CD14-positive monocyte (primary cell): ENCODE results near the gene MAP2K6. TPM values are rescaled to one million over a fixed set of nuclear protein-coding genes. Genes with fewer than 3 reads are reported as not detected.

ENCODE experiments used
- DNase-seq, 3 donors: peaks; one replicate each; pipeline ENCODE4 v3.0.0-alpha.2; 2011 to 2022
- H2AFZ ChIP-seq: 2 replicates; pipeline ENCODE4 v1.6.0; 2012; ENCODE audit warnings: mild to moderate bottlenecking, low read depth, low read length, inconsistent platforms; ENCODE audit not compliant: insufficient read depth, poor library complexity, severe bottlenecking
- H3K27ac ChIP-seq, 2 donors: 1 replicate in 1 of 2; 2 replicates in 1 of 2; pipeline ENCODE4 v1.5.1; 2012 to 2013; ENCODE audit warnings: low read length in 2 of 2, control low read depth in 1 of 2, inconsistent platforms in 1 of 2, low read depth in 1 of 2, mild to moderate bottlenecking in 1 of 2
- H3K27me3 ChIP-seq, 2 donors: one replicate each; pipeline versions ENCODE4 v1.6.0 to v1.6.1; 2011 to 2013; ENCODE audit warnings: low read length in 2 of 2; ENCODE audit not compliant: control insufficient read depth in 2 of 2, insufficient read depth in 2 of 2
- H3K36me3 ChIP-seq, 2 donors: replicated peaks in 1 of 2; 1 replicate in 1 of 2; 2 replicates in 1 of 2; pipeline versions ENCODE4 v1.5.1 to v1.6.1; 2012 to 2013; ENCODE audit warnings: low read length in 2 of 2, control low read depth in 1 of 2, inconsistent platforms in 1 of 2, mild to moderate bottlenecking in 1 of 2; ENCODE audit not compliant: insufficient read depth in 2 of 2, control insufficient read depth in 1 of 2
- H3K4me1 ChIP-seq, 2 donors: 1 replicate in 1 of 2; 2 replicates in 1 of 2; pipeline versions ENCODE4 v1.5.1 to v1.6.1; 2012 to 2013; ENCODE audit warnings: low read length in 2 of 2, control low read depth in 1 of 2, inconsistent platforms in 1 of 2, mild to moderate bottlenecking in 1 of 2, moderate library complexity in 1 of 2; ENCODE audit not compliant: insufficient read depth in 2 of 2, control insufficient read depth in 1 of 2
- H3K4me2 ChIP-seq: replicated peaks from 2 replicates; pipeline ENCODE3; 2012; ENCODE audit warnings: low read length, moderate library complexity, mild to moderate bottlenecking; ENCODE audit not compliant: poor library complexity, severe bottlenecking; ENCODE audit errors: extremely low read depth
- H3K4me3 ChIP-seq, 3 experiments: fragments of 200-600 bp in 1 of 3; sonication (generic) in 1 of 3; replicated peaks in 1 of 3; 1 replicate in 2 of 3; 2 replicates in 1 of 3; pipeline ENCODE4 v1.5.1; 2011 to 2013; ENCODE audit warnings: low read length in 3 of 3, mild to moderate bottlenecking in 3 of 3, control low read depth in 2 of 3, low read depth in 2 of 3, inconsistent platforms in 1 of 3, moderate library complexity in 1 of 3
- H3K79me2 ChIP-seq: 2 replicates; pipeline ENCODE4 v1.6.0; 2012; ENCODE audit warnings: mild to moderate bottlenecking, control low read depth, inconsistent platforms, low read length, moderate library complexity; ENCODE audit not compliant: insufficient read depth
- H3K9ac ChIP-seq: 2 replicates; pipeline ENCODE4 v1.6.0; 2017; ENCODE audit warnings: low read length, mild to moderate bottlenecking; ENCODE audit not compliant: insufficient read depth, poor library complexity, severe bottlenecking
- H3K9me3 ChIP-seq, 2 donors: replicated peaks in 1 of 2; 1 replicate in 1 of 2; 2 replicates in 1 of 2; pipeline versions ENCODE4 v1.5.1 to v1.6.1; 2012 to 2013; ENCODE audit warnings: low read length in 2 of 2, control low read depth in 1 of 2; ENCODE audit not compliant: control insufficient read depth in 1 of 2, insufficient read depth in 1 of 2
- H4K20me1 ChIP-seq: 2 replicates; pipeline ENCODE4 v1.6.0; 2012; ENCODE audit warnings: mild to moderate bottlenecking, low read length, control low read depth, moderate library complexity; ENCODE audit not compliant: insufficient read depth
- H3K27ac Mint-ChIP-seq, 7 donors: one replicate each; pipeline ENCODE4 v1.8.0; 2020; ENCODE audit warnings: mild to moderate bottlenecking in 7 of 7, mixed read lengths in 7 of 7, moderate library complexity in 6 of 7, inconsistent platforms in 2 of 7
- H3K27me3 Mint-ChIP-seq, 3 donors: one replicate each; pipeline ENCODE4 v1.8.0; 2021 to 2022; ENCODE audit warnings: low read depth in 3 of 3, mild to moderate bottlenecking in 3 of 3, mixed read lengths in 3 of 3, moderate library complexity in 3 of 3, inconsistent platforms in 1 of 3
- H3K36me3 Mint-ChIP-seq, 2 donors: one replicate each; pipeline ENCODE4 v1.8.0; 2020; ENCODE audit warnings: mixed read lengths in 2 of 2, inconsistent platforms in 1 of 2, mild to moderate bottlenecking in 1 of 2
- H3K4me1 Mint-ChIP-seq: one replicate; pipeline ENCODE4 v1.8.0; 2020; ENCODE audit warnings: mild to moderate bottlenecking, mixed read lengths
- H3K4me3 Mint-ChIP-seq, 2 donors: one replicate each; pipeline ENCODE4 v1.8.0; 2020; ENCODE audit warnings: mild to moderate bottlenecking in 2 of 2, mixed read lengths in 2 of 2, moderate library complexity in 1 of 2
- H3K9me3 Mint-ChIP-seq, 7 donors: one replicate each; pipeline ENCODE4 v1.8.0; 2020 to 2022; ENCODE audit warnings: mixed read lengths in 7 of 7, mild to moderate bottlenecking in 6 of 7, moderate library complexity in 6 of 7, inconsistent platforms in 2 of 7
- CTCF ChIP-seq: fragments of 200-600 bp; IDR thresholded peaks from one replicate; pipeline ENCODE4 v1.8.0; 2022; ENCODE audit warnings: antibody characterized with exemption, mild to moderate bottlenecking
- WGBS: methylation state at CpG from one replicate; pipeline ENCODE4 v1.1.5; 2013; ENCODE audit warnings: missing lambda C conversion rate; ENCODE audit not compliant: insufficient coverage; 5-methylcytosine and 5-hydroxymethylcytosine counted together
- intact Hi-C, 2 donors: fragments of 100-400 bp; cut with micrococcal nuclease; formaldehyde crosslinking; loops; one replicate each; pipeline versions ENCODE4 v1.15.0 to v1.15.1; 2023
- polyA plus RNA-seq, 3 donors: library from polyadenylated mRNA; depleted of rRNA in 1 of 3; unstranded in 2 of 3; stranded (reverse) in 1 of 3; fragments of 300-500 nt in 2 of 3; fragments of >200 nt in 1 of 3; fragmentation: Illumina TruSeq in 2 of 3; gene quantifications; 1 replicate in 2 of 3; 2 replicates in 1 of 3; pipeline ENCODE4 v1.2.3, GENCODE V29; 2012 to 2021

The MAP2K6 gene
- polyA plus RNA-seq, 3 donors = 13.5 to 28.9 (median 18.5) TPM

GRCh38 chr17:69477204-69477902, 62.9 kb downstream of the MAP2K6 start:
- H3K27ac Mint-ChIP-seq = peak overlapping the region in 1 of 7 donors; percentile 64
- H3K36me3 Mint-ChIP-seq = peaks cover 0 to 2% of the 10 kb centered on the region in 2 donors
- TF ChIP-seq CTCF = no peak
- no peak for DNase-seq
- no peaks in the 10 kb centered on the region for H3K9me3 Mint-ChIP-seq
- Histone ChIP-seq H3K27ac (no peak overlapping the region), H3K4me2 (no peak overlapping the region), H3K4me1 (peaks cover 6 to 9% of the 10 kb centered on the region in 2 donors), H3K27me3 (no peaks in the 10 kb centered on the region), H3K4me3 (no peak overlapping the region), H3K36me3 (no peaks in the 10 kb centered on the region), H3K9ac (no peak overlapping the region), H4K20me1 (no peaks in the 10 kb centered on the region), H3K79me2 (no peaks in the 10 kb centered on the region), H3K9me3 (no peaks in the 10 kb centered on the region), H2AFZ (no peak overlapping the region)
- intact Hi-C loops = no loop called here
- no peak overlapping the region for H3K4me3 Mint-ChIP-seq
- peaks cover 0 to 2% (median 0%) of the 10 kb centered on the region in 3 donors for H3K27me3 Mint-ChIP-seq
- 73% methylated on average over 3 of the region's 6 CpGs for WGBS
- H3K4me1 Mint-ChIP-seq = peaks cover 37% of the 10 kb centered on the region

- no peaks in the 10 kb centered on the region for H3K9me3 Mint-ChIP-seq
- no peak overlapping the region for H2AFZ ChIP-seq
- H3K9ac ChIP-seq = no peak overlapping the region
- no peaks in the 10 kb centered on the region for H4K20me1 ChIP-seq
- TF ChIP-seq CTCF = no peak
- H3K27me3 Mint-ChIP-seq = peaks cover 0 to 2% (median 0%) of the 10 kb centered on the region in 3 donors
- no peak overlapping the region for H3K27ac ChIP-seq
- no peak overlapping the region for H3K4me3 ChIP-seq
- H3K79me2 ChIP-seq = no peaks in the 10 kb centered on the region
- H3K4me3 Mint-ChIP-seq = no peak overlapping the region
- H3K36me3 Mint-ChIP-seq = peaks cover 0 to 2% of the 10 kb centered on the region in 2 donors
- intact Hi-C loops = no loop called here
- H3K4me1 Mint-ChIP-seq = peaks cover 37% of the 10 kb centered on the region
- H3K4me2 ChIP-seq = no peak overlapping the region
- H3K9me3 ChIP-seq = no peaks in the 10 kb centered on the region
- H3K27ac Mint-ChIP-seq = peak overlapping the region in 1 of 7 donors; percentile 64
- no peaks in the 10 kb centered on the region for H3K27me3 ChIP-seq
- H3K4me1 ChIP-seq = peaks cover 6 to 9% of the 10 kb centered on the region in 2 donors
- DNase-seq = no peak
- 90% methylated on average over 2 of the region's 4 CpGs for WGBS
- no peaks in the 10 kb centered on the region for H3K36me3 ChIP-seq
These were observed 63.4 kb downstream of the MAP2K6 start for GRCh38 chr17:69477903-69478266.
